Right lobe of liver (tissue), 6 donors: ENCODE measurements around the gene ZBTB7C. TPM values are rescaled to one million over a fixed set of nuclear protein-coding genes. Genes with fewer than 3 reads are reported as not detected.

Experiments used
- ATAC-seq, 4 donors: fragments of 200-7000 bp; cut with Tn5 transposase; one replicate each; pipeline ENCODE4 v1.9.1; 2020; ENCODE audit warnings: mild to moderate bottlenecking in 4 of 4, moderate library complexity in 4 of 4
- DNase-seq, 3 donors: peaks; one replicate each; pipeline ENCODE4 v3.0.0-alpha.2; 2020
- H3K27ac ChIP-seq, 3 donors: fragments of 200-600 bp; one replicate each; pipeline ENCODE4 v1.8.0; 2022
- H3K27me3 ChIP-seq, 2 donors: fragments of 200-600 bp; one replicate each; pipeline ENCODE4 v1.8.0; 2022
- H3K36me3 ChIP-seq, 4 donors: fragments of 200-600 bp; sonication (generic) in 1 of 4; one replicate each; pipeline versions ENCODE4 v1.5.1 to v1.8.0; 2017 to 2022; ENCODE audit warnings: control low read depth in 1 of 4
- H3K4me1 ChIP-seq, 4 donors: fragments of 200-600 bp; sonication (generic) in 1 of 4; one replicate each; pipeline versions ENCODE4 v1.5.1 to v1.8.0; 2017 to 2022; ENCODE audit warnings: control low read depth in 1 of 4
- H3K4me3 ChIP-seq, 3 donors: fragments of 200-600 bp; one replicate each; pipeline ENCODE4 v1.8.0; 2022
- H3K9me3 ChIP-seq, 4 donors: fragments of 200-600 bp; sonication (generic) in 1 of 4; one replicate each; pipeline versions ENCODE4 v1.5.1 to v1.8.0; 2017 to 2022; ENCODE audit warnings: control low read depth in 1 of 4
- POLR2A ChIP-seq: fragments of 450-650 bp; IDR thresholded peaks from one replicate; pipeline ENCODE4 v1.6.1; 2017; ENCODE audit warnings: antibody characterized with exemption, mild to moderate bottlenecking
- WGBS: methylation state at CpG from one replicate; pipeline ENCODE4 v1.1.6; 2018; ENCODE audit warnings: low coverage, low lambda C conversion rate; ENCODE audit not compliant: insufficient coverage; ENCODE audit errors: missing lambda C conversion rate; 5-methylcytosine and 5-hydroxymethylcytosine counted together
- intact Hi-C, 2 donors: fragments of 100-400 bp; cut with DNase I; formaldehyde crosslinking; loops; one replicate each; pipeline versions ENCODE4 v1.11.2 to v1.14.1; 2022
- total RNA-seq, 6 experiments: library from RNA; depleted of rRNA in 2 of 6; stranded (reverse); fragments of >200 nt in 2 of 6; fragmentation: NEBNext Ultra II Directional in 3 of 6; extraction: Animal tissue kit (Norgen Biotek cat#: 25700) in 3 of 6; gene quantifications; one replicate each; pipeline versions ENCODE4 v1.1.0 to v1.2.4, GENCODE V29; 2016 to 2023
- TF ChIP-seq, protein P1 (sequence below), 4 donors: fragments of 200-600 bp in 3 of 4; fragments of 450-650 bp in 1 of 4; IDR thresholded peaks; one replicate each; pipeline versions ENCODE4 v1.5.1 to v1.8.0; 2016 to 2022; ENCODE audit warnings: antibody characterized with exemption in 4 of 4, mild to moderate bottlenecking in 2 of 4
- donor health status: DM: no; HTN: yes; CAD: no.
- donor health status: DM: no; HTN: no; CAD: no.
- donor health status: DM: no; HTN: no; CAD: no.
- donor health status: DM: no; HTN: yes; CAD: no.
- donor health status: DM: no; HTN: yes; CAD: no.

The ZBTB7C gene
- total RNA-seq, 6 experiments from 2014 or later, result 1.1 to 1.7 (median 1.3) TPM

DNA sequence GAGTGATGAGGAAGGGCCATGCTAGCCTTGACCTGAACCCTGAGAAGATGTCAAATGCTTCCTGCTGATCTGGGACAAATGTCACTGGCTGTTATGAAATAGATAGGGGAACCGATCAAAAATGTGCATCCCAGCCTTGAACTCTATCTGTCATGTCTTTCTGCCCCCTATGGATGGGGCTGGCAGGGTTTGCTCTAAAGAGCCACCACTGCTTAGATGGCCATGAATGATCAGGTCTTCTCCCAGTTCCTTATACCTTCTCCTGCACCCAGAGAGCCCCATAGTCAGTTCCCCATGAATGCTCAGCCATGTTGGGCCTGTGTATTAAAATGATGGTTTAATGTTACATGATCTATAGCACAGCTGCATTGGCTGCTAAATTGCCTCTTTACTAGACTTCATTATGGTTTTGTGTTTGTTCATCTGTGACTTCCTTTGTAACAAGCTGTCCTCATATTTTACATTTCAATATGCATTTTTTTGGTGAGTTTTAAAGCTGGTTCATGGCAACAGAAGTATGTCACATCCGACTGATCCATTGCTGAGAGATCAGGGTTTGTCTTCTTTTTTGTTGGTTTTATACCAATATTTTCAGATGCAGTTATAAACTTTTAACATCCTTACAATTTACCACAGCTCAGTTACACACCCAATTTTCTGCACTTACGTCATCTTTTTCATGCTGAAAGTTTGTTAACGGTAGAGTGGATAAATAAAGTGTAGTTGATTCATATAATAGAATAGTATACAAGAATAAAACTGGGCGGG, 422.4 kb downstream of the ZBTB7C start:
- 66% methylated on average over 4 of the region's 5 CpGs for WGBS
- Histone ChIP-seq H3K4me1 (no peaks in the 10 kb centered on the region), H3K4me3 (no peak overlapping the region), H3K27ac (no peak overlapping the region), H3K9me3 (no peaks in the 10 kb centered on the region), H3K27me3 (no peaks in the 10 kb centered on the region), H3K36me3 (no peaks in the 10 kb centered on the region)
- DNase-seq, result no peak
- no peak for TF ChIP-seq POLR2A
- TF ChIP-seq, protein P1, sequence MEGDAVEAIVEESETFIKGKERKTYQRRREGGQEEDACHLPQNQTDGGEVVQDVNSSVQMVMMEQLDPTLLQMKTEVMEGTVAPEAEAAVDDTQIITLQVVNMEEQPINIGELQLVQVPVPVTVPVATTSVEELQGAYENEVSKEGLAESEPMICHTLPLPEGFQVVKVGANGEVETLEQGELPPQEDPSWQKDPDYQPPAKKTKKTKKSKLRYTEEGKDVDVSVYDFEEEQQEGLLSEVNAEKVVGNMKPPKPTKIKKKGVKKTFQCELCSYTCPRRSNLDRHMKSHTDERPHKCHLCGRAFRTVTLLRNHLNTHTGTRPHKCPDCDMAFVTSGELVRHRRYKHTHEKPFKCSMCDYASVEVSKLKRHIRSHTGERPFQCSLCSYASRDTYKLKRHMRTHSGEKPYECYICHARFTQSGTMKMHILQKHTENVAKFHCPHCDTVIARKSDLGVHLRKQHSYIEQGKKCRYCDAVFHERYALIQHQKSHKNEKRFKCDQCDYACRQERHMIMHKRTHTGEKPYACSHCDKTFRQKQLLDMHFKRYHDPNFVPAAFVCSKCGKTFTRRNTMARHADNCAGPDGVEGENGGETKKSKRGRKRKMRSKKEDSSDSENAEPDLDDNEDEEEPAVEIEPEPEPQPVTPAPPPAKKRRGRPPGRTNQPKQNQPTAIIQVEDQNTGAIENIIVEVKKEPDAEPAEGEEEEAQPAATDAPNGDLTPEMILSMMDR (IDR thresholded peaks at IDR 0.05), result no peak
- peak in 1 of 4 donors; percentile 22 for ATAC-seq
- intact Hi-C loops, result no loop called here

DNA sequence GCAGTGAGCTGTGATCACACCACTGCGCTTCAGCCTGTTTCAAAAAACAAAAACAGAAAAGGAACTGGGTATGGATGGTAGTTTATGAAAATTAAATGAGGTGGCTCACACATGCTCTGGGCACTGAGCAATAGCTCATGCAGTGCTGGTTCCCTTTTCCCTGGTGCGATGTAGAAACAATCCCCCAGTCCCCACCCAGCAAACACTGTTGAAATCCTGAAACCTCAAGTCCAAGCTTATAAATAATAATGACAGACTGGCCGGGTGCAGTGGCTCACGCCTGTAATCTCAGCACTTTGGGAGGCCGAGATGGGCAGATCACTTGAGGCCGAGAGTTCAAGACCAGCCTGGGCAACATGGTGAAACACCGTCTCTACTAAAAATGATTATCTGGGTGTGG, 423.3 kb downstream of the ZBTB7C start:
- no peaks in the 10 kb centered on the region for H3K36me3 ChIP-seq
- no peaks in the 10 kb centered on the region for H3K4me1 ChIP-seq
- no peak overlapping the region for H3K27ac ChIP-seq
- H3K4me3 ChIP-seq, result no peak overlapping the region
- no peaks in the 10 kb centered on the region for H3K27me3 ChIP-seq
- 53% methylated on average over 3 of the region's 7 CpGs for WGBS
- intact Hi-C loops, result no loop called here
- peak; percentile 40 to 66 (median 54) for ATAC-seq
- H3K9me3 ChIP-seq, result no peaks in the 10 kb centered on the region
- TF ChIP-seq, protein P1 (IDR thresholded peaks at IDR 0.05), result no peak
- TF ChIP-seq POLR2A, result no peak
- no peak for DNase-seq

DNA sequence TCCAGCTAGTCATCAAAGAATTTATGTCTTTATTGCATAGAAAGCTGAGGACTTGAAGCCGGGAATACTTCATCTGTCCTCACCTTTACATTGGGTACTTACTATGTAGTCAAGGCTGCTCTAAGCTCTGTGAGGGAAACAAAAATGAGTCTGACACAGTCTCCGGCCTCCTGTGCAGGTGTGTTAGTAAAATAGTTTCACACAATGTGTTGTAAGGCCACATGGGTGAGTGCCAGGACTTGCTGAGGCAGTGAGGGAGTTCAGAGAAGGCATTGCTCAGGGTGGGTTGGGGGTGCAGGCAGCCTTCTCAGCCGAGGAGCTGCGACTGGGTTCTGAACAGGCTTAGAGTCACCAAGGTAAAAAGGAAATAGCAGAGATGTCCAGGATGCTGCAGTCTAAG, 424.2 kb downstream of the ZBTB7C start:
- H3K9me3 ChIP-seq, result no peaks in the 10 kb centered on the region
- intact Hi-C loops, result no loop called here
- no peak overlapping the region for H3K27ac ChIP-seq
- no peak overlapping the region for H3K4me3 ChIP-seq
- whole genome bisulfite sequencing, result 60% methylated on average over 2 of the region's 4 CpGs
- DNase-seq, result no peak
- H3K36me3 ChIP-seq, result no peaks in the 10 kb centered on the region
- ATAC-seq, result no peak
- TF ChIP-seq POLR2A, result no peak
- TF ChIP-seq, protein P1 (IDR thresholded peaks at IDR 0.05), result no peak
- no peaks in the 10 kb centered on the region for H3K27me3 ChIP-seq
- H3K4me1 ChIP-seq, result no peaks in the 10 kb centered on the region

DNA sequence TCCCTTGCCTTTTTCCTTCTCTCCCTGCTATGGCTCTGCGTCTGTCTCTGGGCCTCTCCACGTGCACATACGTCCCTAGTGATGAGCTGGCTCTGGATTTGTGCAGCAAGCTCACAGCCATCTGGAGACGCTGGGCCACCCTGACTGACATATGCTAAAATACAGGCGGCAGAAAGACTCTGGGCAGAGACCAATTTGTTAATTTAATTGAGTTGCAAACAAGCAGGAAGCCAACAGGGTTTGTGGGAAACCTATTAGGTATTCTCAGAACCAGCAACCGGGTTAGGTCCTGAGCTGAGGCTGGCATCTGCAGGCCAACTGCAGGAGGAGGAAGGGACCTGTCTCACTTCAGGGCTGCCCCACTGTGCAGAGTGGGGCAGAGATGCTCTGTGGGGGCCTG, 425.2 kb downstream of the ZBTB7C start:
- intact Hi-C loops, result no loop called here
- H3K36me3 ChIP-seq, result no peaks in the 10 kb centered on the region
- no peaks in the 10 kb centered on the region for H3K9me3 ChIP-seq
- H3K27me3 ChIP-seq, result no peaks in the 10 kb centered on the region
- DNase-seq (no peak), ATAC-seq (no peak)
- WGBS, result 73% methylated on average over 3 of the region's 6 CpGs
- H3K27ac ChIP-seq, result no peak overlapping the region
- no peaks in the 10 kb centered on the region for H3K4me1 ChIP-seq
- no peak for TF ChIP-seq POLR2A
- TF ChIP-seq, protein P1 (IDR thresholded peaks at IDR 0.05), result no peak
- H3K4me3 ChIP-seq, result no peak overlapping the region
